H9 (cell line): ENCODE measurements around the gene CHD9. TPM values are rescaled to one million over a fixed set of nuclear protein-coding genes. Genes with fewer than 3 reads are reported as not detected.

ENCODE experiments used
- DNase-seq: peaks from one replicate; pipeline ENCODE4 v3.0.0-alpha.2; 2017
- H2AFZ ChIP-seq: one replicate; pipeline ENCODE4 v1.6.1; 2013; ENCODE audit warnings: mild to moderate bottlenecking, low read length, control low read depth, moderate library complexity
- H2AK5ac ChIP-seq: 2 replicates; pipeline ENCODE4 v1.6.1; 2013; ENCODE audit warnings: low read length, control low read depth, mixed read lengths; ENCODE audit not compliant: insufficient read length
- H2BK120ac ChIP-seq: one replicate; pipeline ENCODE4 v1.6.1; 2013; ENCODE audit warnings: low read depth, mild to moderate bottlenecking, low read length, control low read depth, inconsistent platforms; ENCODE audit not compliant: poor library complexity, severe bottlenecking
- H2BK12ac ChIP-seq: 2 replicates; pipeline ENCODE4 v1.6.1; 2013; ENCODE audit warnings: low read length, control low read depth, mixed read lengths, low read depth; ENCODE audit not compliant: insufficient read length
- H2BK15ac ChIP-seq: 2 replicates; pipeline ENCODE4 v1.6.1; 2013; ENCODE audit warnings: low read depth, low read length, control low read depth
- H2BK20ac ChIP-seq: one replicate; pipeline ENCODE4 v1.6.1; 2013; ENCODE audit warnings: low read depth, mild to moderate bottlenecking, low read length, control low read depth, inconsistent platforms; ENCODE audit not compliant: poor library complexity, severe bottlenecking
- H2BK5ac ChIP-seq: 2 replicates; pipeline ENCODE4 v1.6.1; 2013; ENCODE audit warnings: low read length, control low read depth, mixed read lengths; ENCODE audit not compliant: insufficient read length
- H3K14ac ChIP-seq: 2 replicates; pipeline ENCODE4 v1.6.1; 2013; ENCODE audit warnings: low read length, control low read depth; ENCODE audit not compliant: insufficient read depth
- H3K18ac ChIP-seq: 2 replicates; pipeline ENCODE4 v1.6.1; 2013; ENCODE audit warnings: low read depth, mild to moderate bottlenecking, mixed read lengths, low read length, control low read depth; ENCODE audit not compliant: insufficient read length
- H3K23ac ChIP-seq: 2 replicates; pipeline ENCODE4 v1.6.1; 2013; ENCODE audit warnings: low read length, control low read depth, mixed read lengths, low read depth; ENCODE audit not compliant: insufficient read length
- H3K23me2 ChIP-seq: 2 replicates; pipeline ENCODE4 v1.6.1; 2013; ENCODE audit warnings: low read depth, mild to moderate bottlenecking, mixed read lengths, low read length, control low read depth; ENCODE audit not compliant: insufficient read length, poor library complexity, severe bottlenecking
- H3K27ac ChIP-seq: 2 replicates; pipeline ENCODE4 v1.5.1; 2013; ENCODE audit warnings: low read length, control low read depth, mixed read lengths, low read depth; ENCODE audit not compliant: insufficient read length
- H3K27me3 ChIP-seq: 2 replicates; pipeline ENCODE4 v1.6.1; 2013; ENCODE audit warnings: low read length, control low read depth, inconsistent platforms; ENCODE audit not compliant: insufficient read depth
- H3K4ac ChIP-seq: 2 replicates; pipeline ENCODE4 v1.6.1; 2013; ENCODE audit warnings: low read depth, mild to moderate bottlenecking, control low read depth, inconsistent platforms, low read length, moderate library complexity
- H3K4me1 ChIP-seq: 2 replicates; pipeline ENCODE4 v1.6.1; 2013; ENCODE audit warnings: low read length, control low read depth, inconsistent platforms; ENCODE audit not compliant: insufficient read depth
- H3K4me2 ChIP-seq: 2 replicates; pipeline ENCODE4 v1.6.1; 2013; ENCODE audit warnings: low read length, control low read depth, mixed read lengths; ENCODE audit not compliant: insufficient read length, insufficient read depth
- H3K56ac ChIP-seq: 2 replicates; pipeline ENCODE4 v1.6.1; 2013; ENCODE audit warnings: low read depth, mild to moderate bottlenecking, mixed read lengths, low read length, control low read depth; ENCODE audit not compliant: insufficient read length
- H3K79me1 ChIP-seq: 2 replicates; pipeline ENCODE4 v1.6.1; 2013; ENCODE audit warnings: low read depth, mild to moderate bottlenecking, moderate library complexity, low read length, control low read depth, inconsistent platforms; ENCODE audit not compliant: insufficient read depth, poor library complexity, severe bottlenecking
- H3K79me2 ChIP-seq: 2 replicates; pipeline ENCODE4 v1.6.1; 2013; ENCODE audit warnings: low read length, control low read depth, inconsistent platforms; ENCODE audit not compliant: insufficient read depth
- H3K9ac ChIP-seq: 2 replicates; pipeline ENCODE4 v1.6.1; 2013; ENCODE audit warnings: low read length, control low read depth, mixed read lengths; ENCODE audit not compliant: insufficient read length; ENCODE audit errors: extremely low read depth
- H3K9me3 ChIP-seq: one replicate; pipeline ENCODE4 v1.6.1; 2013; ENCODE audit warnings: low read depth, low read length, inconsistent platforms; ENCODE audit not compliant: control insufficient read depth
- H3T11ph ChIP-seq: one replicate; pipeline ENCODE4 v1.6.1; 2013; ENCODE audit warnings: mild to moderate bottlenecking, low read length, control low read depth, inconsistent platforms
- H4K20me1 ChIP-seq: one replicate; pipeline ENCODE4 v1.6.1; 2013; ENCODE audit not compliant: control insufficient read depth, insufficient read length, insufficient read depth
- H4K5ac ChIP-seq: 2 replicates; pipeline ENCODE4 v1.6.1; 2013; ENCODE audit warnings: low read depth, mild to moderate bottlenecking, mixed read lengths, low read length, control low read depth; ENCODE audit not compliant: insufficient read length
- H4K8ac ChIP-seq: replicated peaks from 2 replicates; pipeline ENCODE4 v1.6.1; 2013; ENCODE audit warnings: low read length, control low read depth, mixed read lengths, low read depth; ENCODE audit not compliant: insufficient read length
- H4K91ac ChIP-seq: 2 replicates; pipeline ENCODE4 v1.6.1; 2013; ENCODE audit warnings: low read depth, mild to moderate bottlenecking, moderate library complexity, mixed read lengths, low read length, control low read depth; ENCODE audit not compliant: insufficient read length
- H3K27ac Mint-ChIP-seq, 3 experiments: 2 replicates in 2 of 3; 3 replicates in 1 of 3; pipeline ENCODE4 v1.8.0; 2020 to 2021; ENCODE audit warnings: mixed read lengths in 3 of 3, mild to moderate bottlenecking in 1 of 3, moderate library complexity in 1 of 3
- H3K27me3 Mint-ChIP-seq: 2 replicates; pipeline ENCODE4 v1.8.0; 2021; ENCODE audit warnings: low read depth, mild to moderate bottlenecking, moderate library complexity, mixed read lengths
- H3K36me3 Mint-ChIP-seq, 3 experiments: 2 replicates in 2 of 3; 3 replicates in 1 of 3; pipeline ENCODE4 v1.8.0; 2020 to 2021; ENCODE audit warnings: low read depth in 3 of 3, mixed read lengths in 3 of 3; ENCODE audit not compliant: insufficient read depth in 1 of 3
- H3K4me1 Mint-ChIP-seq, 2 experiments: 2 replicates each; pipeline ENCODE4 v1.8.0; 2020; ENCODE audit warnings: mixed read lengths in 2 of 2
- H3K4me3 Mint-ChIP-seq, 2 experiments: 2 replicates in 1 of 2; 3 replicates in 1 of 2; pipeline ENCODE4 v1.8.0; 2020 to 2021; ENCODE audit warnings: mild to moderate bottlenecking in 2 of 2, mixed read lengths in 2 of 2, moderate library complexity in 1 of 2
- H3K9me3 Mint-ChIP-seq, 2 experiments: 2 replicates in 1 of 2; 3 replicates in 1 of 2; pipeline ENCODE4 v1.8.0; 2020; ENCODE audit warnings: mild to moderate bottlenecking in 2 of 2, mixed read lengths in 2 of 2, moderate library complexity in 1 of 2
- CTCF ChIP-seq: fragments of 200-600 bp; sonication (generic); conservative IDR thresholded peaks from 3 replicates; pipeline ENCODE4 v1.8.0; 2021; ENCODE audit warnings: antibody characterized with exemption, mild to moderate bottlenecking
- WGBS: extraction: QIAGEN DNeasy Blood & Tissue Kit; methylation state at CpG from one replicate; pipeline ENCODE4 v1.1.7; 2013; ENCODE audit warnings: missing lambda C conversion rate, low lambda C conversion rate, mixed read lengths; ENCODE audit not compliant: insufficient read length; ENCODE audit errors: extremely low coverage; 5-methylcytosine and 5-hydroxymethylcytosine counted together
- total RNA-seq: library from RNA; stranded (reverse); gene quantifications from 2 replicates; pipeline ENCODE4 v1.2.1, GENCODE V29; 2021

CHD9 gene
- total RNA-seq, 1 experiment from 2014 or later, result 46.2 TPM

DNA sequence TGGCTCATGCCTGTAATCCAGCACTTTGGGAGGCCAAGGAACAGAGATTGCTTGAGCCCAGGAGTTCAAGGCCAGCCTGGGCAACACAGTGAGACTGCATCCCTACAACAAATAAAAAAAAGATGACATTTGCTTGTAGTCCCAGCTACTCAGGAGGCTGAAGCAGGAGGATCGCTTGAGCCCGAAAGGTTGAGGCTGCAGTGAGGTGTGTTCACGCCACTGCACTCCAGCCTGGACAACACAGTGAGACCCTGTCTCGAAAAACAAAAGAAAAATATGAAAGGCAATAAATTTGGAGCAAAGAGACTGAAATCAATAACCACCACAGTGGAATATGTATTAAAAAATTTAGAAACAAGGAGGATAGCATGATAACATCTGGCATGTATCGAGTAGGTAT, 235.7 kb downstream of the CHD9 start:
- H3K4me1 ChIP-seq, result no peaks in the 10 kb centered on the region
- no peak overlapping the region for H3T11ph ChIP-seq
- no peaks in the 10 kb centered on the region; the same call in 1 of the 2 replicates for H3K27me3 Mint-ChIP-seq
- peaks cover 35 to 94% (median 89%) of the 10 kb centered on the region in 3 experiments; a peak in 6 of 7 replicates for H3K36me3 Mint-ChIP-seq
- no peak overlapping the region for H2AFZ ChIP-seq
- no peak overlapping the region for H4K8ac ChIP-seq
- no peak for TF ChIP-seq CTCF
- no peak overlapping the region for H3K4ac ChIP-seq
- H3K23me2 ChIP-seq, result no peaks in the 10 kb centered on the region
- H3K4me2 ChIP-seq, result no peak overlapping the region
- H4K20me1 ChIP-seq, result no peaks in the 10 kb centered on the region
- no peaks in the 10 kb centered on the region for H3K27me3 ChIP-seq
- H3K27ac Mint-ChIP-seq, result 0 out of 7 replicates have a peak overlapping the region, but pooled peaks of 1 of the 3 experiments have one; percentile 22
- H3K27ac ChIP-seq, result no peak overlapping the region
- no peak overlapping the region for H4K91ac ChIP-seq
- no CpG with 5 or more reads among the region's 5 CpGs for WGBS
- no peaks in the 10 kb centered on the region for H3K4me1 Mint-ChIP-seq
- H3K4me3 Mint-ChIP-seq, result no peak overlapping the region
- no peaks in the 10 kb centered on the region for H3K79me2 ChIP-seq
- H2BK12ac ChIP-seq, result no peak overlapping the region
- H3K9me3 ChIP-seq, result no peaks in the 10 kb centered on the region
- H2BK15ac ChIP-seq, result no peak overlapping the region
- H3K23ac ChIP-seq, result no peak overlapping the region
- no peak for DNase-seq
- H3K56ac ChIP-seq, result no peak overlapping the region
- no peak overlapping the region for H4K5ac ChIP-seq
- H2BK120ac ChIP-seq, result no peak overlapping the region
- no peaks in the 10 kb centered on the region for H3K9me3 Mint-ChIP-seq
- no peaks in the 10 kb centered on the region for H3K79me1 ChIP-seq
- no peak overlapping the region for H2BK20ac ChIP-seq
- no peak overlapping the region for H2AK5ac ChIP-seq
- no peak overlapping the region for H3K9ac ChIP-seq
- H2BK5ac ChIP-seq, result no peak overlapping the region
- no peak overlapping the region for H3K18ac ChIP-seq
- H3K14ac ChIP-seq, result no peak overlapping the region
